HG03175 (cell line): ENCODE results near the gene KHDC1L.
"Not testable (repeated sequence)": the region's sequence is repeated elsewhere in the genome, so short reads cannot be mapped to it uniquely, and the experiment has no call there.

Experiments
- ATAC-seq: cut with Tn5 transposase; IDR thresholded peaks from one replicate; pipeline ENCODE4 v1.9.1; 2021; ENCODE audit warnings: mild to moderate bottlenecking, moderate library complexity; ENCODE audit not compliant: unreplicated experiment

The KHDC1L gene

GRCh38 chr6:73207221-73207837 lies 18.0 kb downstream of the KHDC1L start:
- no peak for ATAC-seq

- no peak for ATAC-seq
These were observed 21.0 kb downstream of the KHDC1L start for GRCh38 chr6:73204252-73204651.

- ATAC-seq, result no peak
These were observed 22.2 kb downstream of the KHDC1L start for GRCh38 chr6:73203098-73203497.

GRCh38 chr6:73200735-73201134 lies 24.6 kb downstream of the KHDC1L start:
- ATAC-seq, result no peak

GRCh38 chr6:73200247-73200646 lies 25.0 kb downstream of the KHDC1L start:
- ATAC-seq, result no peak

GRCh38 chr6:73194744-73195143 lies 30.6 kb downstream of the KHDC1L start:
- no peak for ATAC-seq

GRCh38 chr6:73193302-73193701 lies 32.0 kb downstream of the KHDC1L start:
- not testable (repeated sequence) for ATAC-seq

- no peak for ATAC-seq
These were observed 43.2 kb downstream of the KHDC1L start for GRCh38 chr6:73182021-73182607.

- peak; percentile 86 for ATAC-seq
These were observed 44.3 kb downstream of the KHDC1L start for GRCh38 chr6:73180763-73181619.

- ATAC-seq, result no peak
These were observed 45.1 kb downstream of the KHDC1L start for GRCh38 chr6:73180076-73180738.

GRCh38 chr6:73177221-73177944 lies 47.9 kb downstream of the KHDC1L start:
- ATAC-seq, result peak; percentile 63

- no peak for ATAC-seq
These were observed 49.2 kb downstream of the KHDC1L start for GRCh38 chr6:73176057-73176456.

- ATAC-seq, result no peak
These were observed 50.6 kb downstream of the KHDC1L start for GRCh38 chr6:73174646-73175045.
